Fibroblast of skin of scalp (primary cell): Measurements from ENCODE around the gene FNDC5. TPM values are rescaled to one million over a fixed set of nuclear protein-coding genes. Genes with fewer than 3 reads are reported as not detected.
"Not testable (repeated sequence)": the region's sequence is repeated elsewhere in the genome, so short reads cannot be mapped to it uniquely, and the experiment has no call there.

Source experiments
- DNase-seq: peaks from one replicate; pipeline ENCODE4 v3.0.0-alpha.2; 2013
- polyA plus RNA-seq, 2 experiments: library from polyadenylated mRNA; unstranded; fragments of 120-200 nt; gene quantifications; one replicate each; pipeline ENCODE4 v1.2.1, GENCODE V29; 2013; ENCODE audit not compliant: insufficient read length in 2 of 2

FNDC5 gene
- 7.6 TPM for polyA plus RNA-seq (2013, experiment 1 of 2; ENCODE audit: insufficient read length)
- 11.1 TPM for polyA plus RNA-seq (2013, experiment 2 of 2; ENCODE audit: insufficient read length)

GRCh38 chr1:32870615-32871363, at the start of gene FNDC5:
Gene FNDC5 (minus strand): TSS chr1:32870912.
- peak; percentile 56 for DNase-seq

GRCh38 chr1:32919811-32920733, 49.4 kb upstream of the FNDC5 start:
- DNase-seq = peak; percentile 65

- DNase-seq = no peak
These were observed 47.5 kb upstream of the FNDC5 start for GRCh38 chr1:32918179-32918578.

- no peak for DNase-seq
These were observed 46.8 kb upstream of the FNDC5 start for GRCh38 chr1:32917521-32917920.

GRCh38 chr1:32915766-32916706, 45.3 kb upstream of the FNDC5 start:
- peak; percentile 29 for DNase-seq

- no peak for DNase-seq
These were observed 39.6 kb upstream of the FNDC5 start for GRCh38 chr1:32910319-32910718.

- peak; percentile 48 for DNase-seq
These were observed 36.7 kb upstream of the FNDC5 start for GRCh38 chr1:32907435-32907834.

- no peak for DNase-seq
These were observed 35.9 kb upstream of the FNDC5 start for GRCh38 chr1:32906654-32907053.

GRCh38 chr1:32905588-32905987, 34.9 kb upstream of the FNDC5 start:
- not testable (repeated sequence) for DNase-seq

- DNase-seq = no peak
These were observed 34.1 kb upstream of the FNDC5 start for GRCh38 chr1:32904797-32905196.

- no peak for DNase-seq
These were observed 33.5 kb upstream of the FNDC5 start for GRCh38 chr1:32903991-32904785.

GRCh38 chr1:32902535-32902920, 31.8 kb upstream of the FNDC5 start:
- DNase-seq = no peak

- no peak for DNase-seq
These were observed 31.3 kb upstream of the FNDC5 start for GRCh38 chr1:32901823-32902534.

GRCh38 chr1:32900956-32901822, 30.5 kb upstream of the FNDC5 start, which contains the start of gene TMEM54:
Gene TMEM54 (minus strand): TSS chr1:32901389. CDS start chr1:32901238, 151 bp downstream.
- no peak for DNase-seq

- DNase-seq = no peak
These were observed 29.8 kb upstream of the FNDC5 start for GRCh38 chr1:32900371-32900955.

- no peak for DNase-seq
These were observed 29.0 kb upstream of the FNDC5 start for GRCh38 chr1:32899586-32900296.

GRCh38 chr1:32898958-32899357, 28.2 kb upstream of the FNDC5 start:
- DNase-seq = no peak

- DNase-seq = no peak
These were observed 27.3 kb upstream of the FNDC5 start for GRCh38 chr1:32898056-32898455.
